Activated naive CD4-positive, alpha-beta T cell (primary cell): ENCODE results near the gene PHF23.
A peak's percentile ranks its signal among the peaks of the same experiment; 100 is the strongest.

Experiments used
- DNase-seq, 4 experiments: peaks; one replicate each; lab custom pipeline; 2025; lab: John Stamatoyannopoulos, UW

PHF23 gene

DNA sequence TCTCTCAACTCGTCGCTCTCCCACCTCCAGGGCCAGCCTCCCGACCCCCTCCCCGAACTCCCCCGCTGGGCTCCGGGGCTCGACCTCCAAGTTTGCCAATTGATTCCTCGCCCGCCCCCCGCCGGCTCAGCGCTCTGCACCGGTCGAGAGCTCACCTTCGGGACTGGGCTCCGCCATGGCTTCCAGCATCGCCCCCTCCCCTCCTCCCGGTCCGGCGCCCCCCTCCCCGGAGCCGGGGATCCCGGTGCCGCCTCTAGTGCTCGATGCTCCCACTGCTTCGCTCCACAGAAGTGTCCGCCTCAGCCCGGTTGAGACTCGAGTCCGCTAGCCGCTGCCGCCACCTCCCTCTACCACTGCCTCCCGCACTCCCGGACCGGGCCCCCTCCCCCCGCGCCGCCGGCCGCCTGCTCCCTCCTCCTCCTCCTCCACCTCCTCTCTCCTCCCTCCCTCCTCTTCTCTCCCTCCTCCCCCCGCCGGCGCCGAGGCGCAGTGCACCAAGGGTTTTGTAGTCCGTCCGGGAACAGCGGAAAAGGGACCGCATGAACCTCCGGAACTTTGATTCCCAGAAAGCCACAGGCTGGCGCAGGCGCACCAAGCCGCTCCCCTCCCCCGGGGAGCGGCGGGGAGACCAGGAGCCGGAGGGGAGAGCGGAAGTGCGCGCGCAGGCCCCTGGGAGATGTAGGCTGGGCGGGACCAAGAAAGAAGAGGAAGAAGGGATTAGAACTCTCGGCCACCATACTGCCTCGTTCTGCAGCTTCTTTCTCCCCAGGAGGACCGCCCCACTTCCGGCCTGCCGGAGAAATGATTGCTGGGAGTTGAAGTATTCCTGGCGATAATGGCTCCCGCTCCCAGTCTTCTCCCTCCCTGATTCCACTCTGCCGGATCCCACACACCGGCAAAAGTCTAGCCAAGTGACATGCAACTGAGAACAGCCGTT is at the start of gene PHF23:
Gene PHF23 (minus strand): TSS at position 367 of the 937 bp plus-strand sequence. CDS start 178 bp downstream, at position 189.
- DNase-seq = peak; percentile 91 to 96 (median 92)

DNA sequence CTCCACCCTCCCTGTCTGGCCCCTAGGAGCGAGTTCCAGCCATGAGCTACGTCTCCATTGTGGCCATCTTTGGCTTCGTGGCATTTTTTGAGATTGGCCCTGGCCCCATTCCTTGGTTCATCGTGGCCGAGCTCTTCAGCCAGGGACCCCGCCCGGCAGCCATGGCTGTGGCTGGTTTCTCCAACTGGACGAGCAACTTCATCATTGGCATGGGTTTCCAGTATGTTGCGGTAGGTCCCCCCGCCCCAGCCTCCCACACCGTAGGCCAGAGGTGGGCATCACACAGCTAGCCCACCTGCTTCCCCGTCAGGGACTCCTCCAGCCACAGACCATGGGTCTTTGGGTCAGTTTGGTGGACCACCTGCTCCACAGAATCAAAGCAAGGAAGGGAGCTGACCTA is 46.4 kb upstream of the PHF23 start:
- no peak for DNase-seq

- no peak for DNase-seq
Observed at GRCh38 chr17:7284911-7285310, 45.7 kb upstream of the PHF23 start.

DNA sequence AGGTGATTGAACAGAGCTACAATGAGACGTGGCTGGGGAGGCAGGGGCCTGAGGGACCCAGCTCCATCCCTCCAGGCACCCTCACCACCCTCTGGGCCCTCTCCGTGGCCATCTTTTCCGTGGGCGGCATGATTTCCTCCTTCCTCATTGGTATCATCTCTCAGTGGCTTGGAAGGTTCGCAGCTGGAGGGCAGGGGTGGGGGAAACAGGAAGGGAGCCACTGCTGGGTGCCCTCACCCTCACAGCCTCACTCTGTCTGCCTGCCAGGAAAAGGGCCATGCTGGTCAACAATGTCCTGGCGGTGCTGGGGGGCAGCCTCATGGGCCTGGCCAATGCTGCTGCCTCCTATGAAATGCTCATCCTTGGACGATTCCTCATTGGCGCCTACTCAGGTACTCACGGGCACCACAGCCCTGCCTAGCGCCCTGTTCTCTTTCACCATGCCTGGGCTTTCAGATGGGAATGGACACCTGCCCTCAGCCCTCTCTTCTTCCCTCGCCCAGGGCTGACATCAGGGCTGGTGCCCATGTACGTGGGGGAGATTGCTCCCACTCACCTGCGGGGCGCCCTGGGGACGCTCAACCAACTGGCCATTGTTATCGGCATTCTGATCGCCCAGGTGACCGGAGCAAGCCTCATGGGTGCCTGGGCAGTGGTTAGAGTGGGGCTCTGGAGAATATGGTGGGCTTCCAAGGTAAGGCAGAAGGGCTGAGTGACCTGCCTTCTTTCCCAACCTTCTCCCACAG is 44.4 kb upstream of the PHF23 start:
- DNase-seq = no peak

- DNase-seq = no peak
Observed at GRCh38 chr17:7282752-7283321, 43.6 kb upstream of the PHF23 start.

DNA sequence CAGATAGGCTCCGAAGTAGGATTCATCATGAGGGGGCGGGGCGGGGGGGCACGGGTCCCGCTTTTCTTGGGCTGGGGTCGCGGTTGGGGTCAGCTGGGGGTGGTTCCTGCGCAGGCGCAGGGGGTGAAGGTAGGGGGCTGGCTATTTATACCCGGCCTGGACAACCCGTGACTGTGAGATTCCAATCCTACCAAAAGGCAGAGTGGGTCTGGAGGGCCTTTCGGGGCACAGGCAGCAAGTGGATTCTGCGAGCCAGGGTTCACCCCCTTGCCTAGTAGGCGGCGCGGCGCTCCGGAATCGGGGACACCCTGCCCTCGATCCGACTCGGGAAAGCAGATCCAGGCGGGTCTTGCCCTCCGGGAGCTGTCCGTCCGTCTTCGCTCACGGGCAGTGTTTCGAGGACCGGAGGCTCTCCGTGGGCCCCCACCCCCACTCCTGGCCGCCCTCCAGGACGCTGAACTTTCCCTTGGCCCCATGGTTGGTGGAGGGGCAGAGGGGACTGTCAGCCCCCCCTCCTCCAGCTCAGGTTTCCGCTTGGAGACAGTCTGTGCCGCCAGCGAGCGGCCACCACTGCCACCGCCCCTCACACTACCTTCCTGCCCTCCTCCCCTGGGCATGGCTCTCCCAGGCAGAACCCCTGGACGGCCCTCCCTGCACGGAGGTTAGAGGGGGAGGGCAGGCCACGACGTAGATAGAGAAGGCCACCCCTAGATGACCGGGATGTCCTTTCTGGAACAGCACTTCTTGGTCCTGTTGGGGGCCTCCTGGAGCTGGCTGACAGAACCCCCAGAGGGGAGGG is 42.9 kb upstream of the PHF23 start:
- DNase-seq = no peak

- peak; percentile 40 to 72 (median 56) for DNase-seq
Observed at GRCh38 chr17:7281074-7281952, 42.1 kb upstream of the PHF23 start, which contains the start of gene SLC2A4. TSS of gene SLC2A4 (plus strand) at chr17:7281718. CDS start at chr17:7281935, 217 bp downstream.

- DNase-seq = peak; percentile 67 to 80 (median 78)
Observed at GRCh38 chr17:7280519-7281073, 41.3 kb upstream of the PHF23 start.

- DNase-seq = no peak
Observed at GRCh38 chr17:7279448-7279847, 40.2 kb upstream of the PHF23 start.

- no peak for DNase-seq
Observed at GRCh38 chr17:7266784-7267183, 27.5 kb upstream of the PHF23 start.

DNA sequence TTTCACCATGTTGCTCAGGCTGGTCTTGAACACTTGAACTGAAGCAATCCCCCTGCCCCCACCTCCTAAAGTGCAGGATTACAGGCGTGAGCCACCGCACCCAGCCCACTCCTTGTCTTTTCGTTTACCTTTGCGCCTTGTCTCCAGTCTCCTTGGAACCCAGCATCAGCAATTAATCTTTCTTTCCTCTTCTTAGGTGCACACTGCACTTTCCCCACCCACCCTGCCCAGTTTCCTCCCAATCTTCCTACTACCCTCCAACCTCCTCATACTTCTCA is 24.5 kb upstream of the PHF23 start:
- DNase-seq = no peak

GRCh38 chr17:7262935-7263800 is 23.9 kb upstream of the PHF23 start:
- DNase-seq = no peak

GRCh38 chr17:7262192-7262934 is 23.1 kb upstream of the PHF23 start, which contains the start of gene CLDN7:
TSS of gene CLDN7 (minus strand) at chr17:7262478. CDS start at chr17:7262043, 435 bp downstream.
- no peak for DNase-seq

DNA sequence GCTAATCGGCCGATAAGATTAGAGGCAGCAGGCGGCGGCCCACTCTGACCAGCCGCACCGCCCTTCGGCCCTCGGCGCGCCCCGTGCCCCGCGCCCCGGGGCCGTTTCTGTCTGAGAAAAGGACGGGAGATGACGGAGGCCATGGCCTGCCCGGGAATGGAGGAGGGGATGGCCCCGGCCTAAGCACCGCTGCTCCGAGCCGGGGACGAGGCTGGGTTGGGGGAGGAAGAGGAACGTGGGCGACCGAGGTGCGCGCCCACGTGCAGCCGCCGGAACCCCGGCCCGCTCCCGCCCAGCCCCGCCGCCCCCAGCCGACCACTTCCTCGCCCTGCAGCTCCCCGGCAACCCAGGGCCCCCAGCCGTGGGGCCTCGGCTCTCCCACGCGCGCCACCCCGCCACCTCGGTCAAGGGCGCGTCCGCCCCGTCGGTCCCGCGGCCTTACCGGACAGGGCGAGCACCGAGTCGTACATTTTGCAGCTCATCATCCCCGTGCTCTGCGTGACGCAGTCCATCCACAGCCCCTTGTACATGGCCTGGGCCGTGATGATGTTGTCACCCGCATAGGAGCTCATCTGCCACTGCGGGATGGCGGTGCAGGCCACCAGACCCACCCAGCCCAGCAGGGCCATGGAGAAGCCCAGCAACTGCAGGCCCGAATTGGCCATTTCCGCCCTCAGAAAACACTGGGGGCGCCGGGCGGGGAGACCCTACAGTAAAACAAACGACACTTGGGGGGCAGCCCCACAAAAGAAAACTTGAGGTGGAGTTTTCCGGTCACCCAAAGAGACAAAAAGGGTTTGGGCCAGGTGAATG is 22.3 kb upstream of the PHF23 start:
- no peak for DNase-seq

GRCh38 chr17:7260651-7261378 is 21.6 kb upstream of the PHF23 start:
- peak in 1 of 4 experiments; percentile 31 for DNase-seq

GRCh38 chr17:7260151-7260550 is 20.9 kb upstream of the PHF23 start:
- DNase-seq = no peak

GRCh38 chr17:7259555-7259889 is 20.3 kb upstream of the PHF23 start:
- DNase-seq = no peak
